HG02623 (cell line): ENCODE results near the gene SLC25A10.

ENCODE experiments used
- ATAC-seq: cut with Tn5 transposase; IDR thresholded peaks from one replicate; pipeline ENCODE4 v1.9.1; 2021; ENCODE audit warnings: moderate library complexity; ENCODE audit not compliant: unreplicated experiment

SLC25A10 gene

GRCh38 chr17:81741594-81742452, 29.7 kb downstream of the SLC25A10 start:
- no peak for ATAC-seq
